ENCODE results near the gene MLN. TPM values are rescaled to one million over a fixed set of nuclear protein-coding genes. Genes with fewer than 3 reads are reported as not detected.

Gene MLN
- total and polyA plus RNA-seq, 10 donors: not detected

GRCh38 chr6:33779895-33780294 lies 23.9 kb downstream of the MLN start:
- peaks cover 10 to 100% (median 98%) of the 10 kb centered on the region in 6 donors for H3K36me3 ChIP-seq

GRCh38 chr6:33779290-33779689 lies 24.5 kb downstream of the MLN start:
- intact Hi-C loops (cut with DNase I; ENCODE audit: low total_unique reads): no loop called here
- TF ChIP-seq POLR2AphosphoS5 (IDR thresholded peaks at IDR 0.05) (no peak), CTCF (IDR thresholded peaks at IDR 0.05 in 8 of 11, conservative IDR thresholded peaks at IDR 0.05 in 3 of 11) (no peak), POLR2A (IDR thresholded peaks at IDR 0.05) (no peak)
- WGBS, 5 donors: 81 to 95% (median 89%) methylated on average over 7 of the region's 7 CpGs
- peaks cover 7 to 100% (median 100%) of the 10 kb centered on the region in 6 donors for H3K36me3 ChIP-seq
- peaks cover 0 to 24% (median 4%) of the 10 kb centered on the region in 6 donors for H3K4me1 ChIP-seq
- no peaks in the 10 kb centered on the region for H3K27me3 ChIP-seq (replicated peaks in 1 of 7)
- no peak for DNase-seq
- H3K27ac ChIP-seq: no peak overlapping the region
- no peak overlapping the region for H3K4me3 ChIP-seq
- H3K9me3 ChIP-seq: no peaks in the 10 kb centered on the region

More at GRCh38 chr6:33779895-33780294, 23.9 kb downstream of the MLN start:
- WGBS, 5 donors: 84 to 93% (median 87%) methylated on average over 14 of the region's 14 CpGs
- peaks cover 5 to 30% (median 9%) of the 10 kb centered on the region in 6 donors for H3K4me1 ChIP-seq
- no peaks in the 10 kb centered on the region for H3K9me3 ChIP-seq
- no peak overlapping the region for H3K4me3 ChIP-seq
- no peak for DNase-seq
- intact Hi-C loops (cut with DNase I; ENCODE audit: low total_unique reads): no loop called here
- no peak for TF ChIP-seq POLR2A (IDR thresholded peaks at IDR 0.05)
- no peak for TF ChIP-seq CTCF (IDR thresholded peaks at IDR 0.05 in 8 of 11, conservative IDR thresholded peaks at IDR 0.05 in 3 of 11)
- peak in 2 of 3 donors; percentile 35 to 65 for TF ChIP-seq POLR2AphosphoS5 (IDR thresholded peaks at IDR 0.05)
- H3K27ac ChIP-seq: no peak overlapping the region
- H3K27me3 ChIP-seq (replicated peaks in 1 of 7): no peaks in the 10 kb centered on the region

- 86 to 96% (median 91%) methylated on average over 9 to 12 of the region's 12 CpGs for WGBS, 5 donors
- no peak for TF ChIP-seq CTCF (IDR thresholded peaks at IDR 0.05 in 8 of 11, conservative IDR thresholded peaks at IDR 0.05 in 3 of 11)
- TF ChIP-seq POLR2A (IDR thresholded peaks at IDR 0.05): no peak
- peak in 1 of 3 donors; percentile 31 for TF ChIP-seq POLR2AphosphoS5 (IDR thresholded peaks at IDR 0.05)
These were observed 25.2 kb downstream of the MLN start for GRCh38 chr6:33778444-33779121.

More at GRCh38 chr6:33778444-33779121, 25.2 kb downstream of the MLN start:
- H3K36me3 ChIP-seq: peaks cover 7 to 100% (median 99%) of the 10 kb centered on the region in 6 donors
- H3K27me3 ChIP-seq (replicated peaks in 1 of 7): no peaks in the 10 kb centered on the region
- no peaks in the 10 kb centered on the region for H3K9me3 ChIP-seq
- H3K27ac ChIP-seq: no peak overlapping the region
- intact Hi-C loops (cut with DNase I; ENCODE audit: low total_unique reads): no loop called here
- no peak for DNase-seq
- H3K4me3 ChIP-seq: no peak overlapping the region
- H3K4me1 ChIP-seq: peaks cover 0 to 18% (median 0%) of the 10 kb centered on the region in 6 donors
